IMR-90 (cell line): ENCODE data around the gene SRSF12. TPM values are rescaled to one million over a fixed set of nuclear protein-coding genes. Genes with fewer than 3 reads are reported as not detected.

Experiments used
- BHLHE40 ChIP-seq: fragments of 150-350 bp; IDR thresholded peaks from 2 replicates; pipeline ENCODE4 v1.6.1; 2016; ENCODE audit warnings: mild to moderate bottlenecking, low read depth, low read length
- CHD1 ChIP-seq: IDR thresholded peaks from 2 replicates; pipeline ENCODE4 v1.6.1; 2012; ENCODE audit warnings: low read depth, low read length, improper control_type of control experiment
- MAZ ChIP-seq: IDR thresholded peaks from 2 replicates; pipeline ENCODE4 v1.6.1; 2012; ENCODE audit warnings: low read depth, mild to moderate bottlenecking, low read length, improper control_type of control experiment, moderate library complexity, borderline replicate concordance
- SMC3 ChIP-seq: fragments of 150-350 bp; IDR thresholded peaks from 2 replicates; pipeline ENCODE4 v1.6.1; 2016; ENCODE audit warnings: low read depth, mild to moderate bottlenecking, antibody characterized with exemption, low read length, moderate library complexity
- polyA plus RNA-seq, 3 experiments: library from polyadenylated mRNA; depleted of rRNA; stranded (reverse); fragments of >200 nt; gene quantifications; 2 replicates each; pipeline ENCODE4 v1.2.3, GENCODE V29; 2012; ENCODE audit warnings: low replicate concordance in 1 of 3
- total RNA-seq: library from RNA; depleted of rRNA; stranded (reverse); fragments of >200 nt; gene quantifications from 2 replicates; pipeline ENCODE4 v1.2.3, GENCODE V29; 2012

The SRSF12 gene
- total and polyA plus RNA-seq, 2 of the 4 experiments (the other 2 are of a cell fraction) = 0.21 to 0.36 TPM

GRCh38 chr6:89146718-89147700 is 29.1 kb upstream of the SRSF12 start (continued):
- TF ChIP-seq BHLHE40 (no peak), MAZ (no peak), SMC3 (no peak), CHD1 (no peak)
